GM18517 (cell line): Measurements from ENCODE around the gene GSTM2.
"Not testable (repeated sequence)": the region's sequence is repeated elsewhere in the genome, so short reads cannot be mapped to it uniquely, and the experiment has no call there.

ENCODE experiments used
- ATAC-seq: cut with Tn5 transposase; IDR thresholded peaks from one replicate; pipeline ENCODE4 v1.9.1; 2021; ENCODE audit warnings: mild to moderate bottlenecking, moderate library complexity; ENCODE audit not compliant: unreplicated experiment

GSTM2 gene

DNA sequence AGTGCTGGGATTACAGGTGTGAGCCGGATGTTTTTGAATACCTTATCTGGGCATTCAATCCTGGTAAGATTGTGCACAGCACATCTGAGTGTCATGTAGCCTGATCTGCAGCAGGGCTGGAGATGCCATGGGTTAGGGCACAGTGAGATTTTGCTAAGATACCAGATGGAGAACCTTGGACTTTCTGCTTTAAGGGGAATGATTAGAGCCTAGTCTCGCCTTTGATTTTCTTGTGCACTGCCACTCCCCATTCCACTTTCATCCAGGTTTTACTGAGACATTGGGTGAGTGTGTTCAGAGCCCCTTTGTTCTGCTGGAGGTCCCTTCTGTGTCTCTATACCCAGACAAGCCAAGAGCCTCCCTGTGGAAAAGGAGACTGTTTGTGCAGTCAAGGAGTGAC, 6.0 kb downstream of the GSTM2 start:
- not testable (repeated sequence) for ATAC-seq

GRCh38 chr1:109676683-109677381, 9.0 kb downstream of the GSTM2 start:
- ATAC-seq: not testable (repeated sequence)

DNA sequence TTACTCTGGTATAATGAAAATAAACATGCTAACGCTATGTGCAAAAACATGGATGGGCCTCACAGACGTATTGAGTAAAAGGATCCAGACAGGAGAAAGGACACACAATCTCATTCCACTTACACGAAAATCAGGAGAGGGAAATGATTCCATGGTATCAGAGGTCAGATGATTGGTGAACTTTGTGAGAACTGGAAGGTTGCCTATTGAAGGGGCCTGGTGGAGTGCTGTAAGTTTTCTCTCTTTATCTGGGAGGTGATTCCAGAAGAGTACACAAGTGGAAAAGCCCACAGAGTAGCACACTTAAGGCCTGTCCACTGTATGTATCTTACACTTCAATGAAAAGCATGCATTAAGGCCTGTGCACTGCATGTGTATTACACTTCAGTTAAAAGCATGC, 9.6 kb downstream of the GSTM2 start:
- ATAC-seq: no peak

DNA sequence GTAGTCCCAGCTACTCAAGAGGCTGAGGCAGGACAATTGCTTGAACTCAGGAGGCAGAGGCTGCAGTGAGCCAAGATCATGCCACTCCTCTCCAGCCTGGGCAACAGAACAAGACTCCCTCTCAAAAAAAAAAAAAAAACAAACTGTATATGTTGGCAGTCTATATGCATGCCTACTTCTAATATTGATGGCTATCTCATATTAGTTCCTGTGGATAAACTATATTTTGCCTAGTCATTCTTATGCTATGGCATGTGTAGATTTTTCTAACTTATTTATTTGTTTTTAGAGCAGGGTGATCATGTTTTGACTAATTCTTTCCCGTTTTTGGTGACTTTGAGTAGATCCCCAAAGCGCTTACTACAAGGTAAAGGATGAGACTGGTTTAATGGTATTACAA, 10.8 kb downstream of the GSTM2 start:
- not testable (repeated sequence) for ATAC-seq

DNA sequence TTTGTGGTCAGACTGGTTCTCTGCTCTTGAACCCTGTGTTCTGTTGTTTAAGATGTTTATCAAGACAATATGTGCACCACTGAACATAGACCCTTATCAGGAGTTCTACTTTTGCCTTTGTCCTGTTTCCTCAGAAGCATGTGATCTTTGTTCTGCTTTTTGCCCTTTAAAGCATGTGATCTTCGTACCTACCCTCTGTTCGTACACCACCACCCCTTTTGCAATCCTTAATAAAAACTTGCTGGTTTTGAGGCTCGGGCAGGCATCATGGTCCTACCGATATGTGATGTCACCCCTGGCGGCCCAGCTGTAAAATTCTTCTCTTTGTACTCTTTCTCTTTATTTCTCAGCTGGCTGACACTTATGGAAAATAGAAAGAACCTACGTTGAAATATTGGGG, 16.9 kb downstream of the GSTM2 start:
- ATAC-seq: not testable (repeated sequence)

DNA sequence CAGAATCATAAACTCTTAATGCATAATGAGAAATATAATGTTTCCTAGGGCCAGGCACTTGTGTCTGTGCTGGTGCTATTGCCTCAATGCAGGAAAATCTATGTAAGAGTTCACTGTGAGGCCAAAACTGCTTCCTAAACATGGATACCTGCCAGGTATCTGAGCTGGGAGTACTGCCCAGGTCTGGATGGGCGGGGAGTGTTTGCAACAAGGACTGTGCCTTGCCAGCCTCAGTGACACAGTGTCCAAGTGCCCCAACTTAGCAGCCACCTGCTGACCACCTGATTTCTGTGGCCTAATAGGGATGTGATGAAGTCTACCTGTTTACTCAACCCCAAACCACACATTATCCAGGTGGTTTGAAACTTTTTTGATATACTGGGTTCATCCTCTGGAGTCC, 17.5 kb downstream of the GSTM2 start:
- ATAC-seq: not testable (repeated sequence)

DNA sequence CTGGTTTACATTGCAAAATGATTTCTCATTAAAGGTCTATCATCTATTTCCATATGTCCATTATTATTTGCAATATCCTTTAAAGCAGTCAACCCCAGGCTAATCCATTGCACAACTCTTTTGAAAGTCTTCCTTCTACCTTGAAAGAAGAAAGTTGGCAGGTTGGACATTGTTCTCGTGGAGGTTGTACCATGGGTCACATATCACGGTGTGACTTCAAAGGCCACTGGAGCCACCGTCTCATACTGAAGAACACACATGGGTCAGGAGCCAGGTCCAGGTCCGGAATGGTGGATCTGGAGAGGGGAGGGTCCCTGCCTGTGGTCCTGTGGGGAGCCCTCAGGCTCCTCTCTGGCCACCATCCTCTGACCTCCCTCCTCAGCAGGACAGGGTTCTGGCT, 18.0 kb downstream of the GSTM2 start:
- ATAC-seq: not testable (repeated sequence)

DNA sequence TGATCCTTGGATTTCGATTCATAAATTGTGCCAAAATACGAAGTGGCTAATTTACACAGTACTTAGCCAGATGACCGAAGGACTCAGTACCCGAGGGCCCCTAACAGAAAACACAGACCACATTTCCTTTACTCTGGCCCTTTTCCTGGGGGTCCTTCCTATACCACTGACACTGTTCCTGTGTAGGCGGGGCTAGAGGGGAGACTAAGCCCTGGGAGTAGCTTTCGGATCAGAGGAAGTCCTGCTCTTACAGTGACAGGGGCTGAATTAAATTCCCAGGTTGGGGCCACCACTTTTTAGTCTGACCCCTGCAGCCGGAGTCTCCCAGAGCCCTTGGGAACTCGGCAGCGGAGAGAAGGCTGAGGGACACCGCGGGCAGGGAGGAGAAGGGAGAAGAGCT, 19.3 kb downstream of the GSTM2 start:
- ATAC-seq: not testable (repeated sequence)

GRCh38 chr1:109687641-109688499, 20.0 kb downstream of the GSTM2 start, which contains the start of gene GSTM1:
Gene GSTM1 (plus strand): TSS chr1:109687817. CDS start chr1:109687874, 57 bp downstream.
- peak; percentile 94 for ATAC-seq

DNA sequence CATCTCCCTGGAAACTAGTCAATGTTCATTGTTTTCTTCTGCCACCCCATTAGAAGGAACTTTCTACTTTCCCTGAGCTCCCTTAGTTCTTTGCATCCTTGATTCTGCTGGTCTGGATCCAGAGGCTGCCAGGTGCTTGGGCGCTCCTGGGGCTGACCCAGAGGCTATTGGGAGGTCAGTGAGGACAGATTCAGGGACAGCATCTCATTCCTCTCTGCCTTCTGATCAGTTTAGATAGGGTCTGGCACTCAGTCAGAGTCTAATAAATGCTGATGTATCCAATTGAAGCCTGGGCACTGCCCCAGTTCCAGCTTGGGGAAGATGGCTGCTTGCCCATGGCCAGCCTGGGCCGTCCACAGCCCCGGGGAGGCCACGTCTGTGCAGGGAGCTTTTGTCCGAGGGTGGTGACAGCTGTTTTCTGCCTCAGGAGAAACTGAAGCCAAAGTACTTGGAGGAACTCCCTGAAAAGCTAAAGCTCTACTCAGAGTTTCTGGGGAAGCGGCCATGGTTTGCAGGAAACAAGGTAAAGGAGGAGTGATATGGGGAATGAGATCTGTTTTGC, 22.1 kb downstream of the GSTM2 start:
- no peak for ATAC-seq

DNA sequence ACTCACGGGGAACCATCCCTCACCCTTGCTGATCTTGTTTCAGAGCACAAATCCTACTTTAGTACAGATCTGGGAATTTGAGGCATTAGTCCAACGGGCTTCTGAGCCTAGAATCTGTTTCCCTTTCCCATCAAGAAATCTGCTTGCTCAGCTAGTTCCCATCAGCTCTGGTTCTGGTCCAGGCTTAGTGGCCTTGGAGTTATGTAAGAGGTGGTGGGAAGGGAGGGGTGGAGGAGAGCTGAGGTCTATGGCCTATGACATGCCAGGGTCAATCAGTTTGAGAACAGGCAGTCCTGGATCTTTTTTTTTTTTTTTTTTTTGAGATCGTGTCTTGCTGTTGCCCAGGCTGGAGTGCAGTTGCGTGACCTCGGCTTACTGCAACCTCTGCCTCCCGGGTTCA, 23.9 kb downstream of the GSTM2 start:
- ATAC-seq: no peak

- not testable (repeated sequence) for ATAC-seq
Measured at GRCh38 chr1:109694400-109694799, 26.5 kb downstream of the GSTM2 start.

DNA sequence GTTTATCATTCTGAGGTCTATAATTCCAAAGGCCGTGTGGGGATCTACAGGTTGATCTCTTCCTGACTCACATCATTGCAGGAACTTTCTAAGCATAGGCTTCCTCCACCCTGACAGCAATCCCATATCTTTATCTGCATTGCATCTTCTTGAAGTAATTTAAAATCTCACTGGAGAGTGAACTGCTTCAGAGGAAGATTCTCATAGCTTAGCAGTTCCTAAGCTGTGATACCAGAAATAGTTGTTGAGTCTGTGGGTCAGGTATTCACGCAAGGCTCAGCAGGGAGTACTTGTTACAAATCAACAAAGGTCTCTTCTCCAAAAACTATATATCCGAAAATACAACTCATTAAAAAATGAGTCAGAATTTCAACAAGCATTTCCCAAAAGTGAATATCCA, 27.3 kb downstream of the GSTM2 start:
- not testable (repeated sequence) for ATAC-seq

DNA sequence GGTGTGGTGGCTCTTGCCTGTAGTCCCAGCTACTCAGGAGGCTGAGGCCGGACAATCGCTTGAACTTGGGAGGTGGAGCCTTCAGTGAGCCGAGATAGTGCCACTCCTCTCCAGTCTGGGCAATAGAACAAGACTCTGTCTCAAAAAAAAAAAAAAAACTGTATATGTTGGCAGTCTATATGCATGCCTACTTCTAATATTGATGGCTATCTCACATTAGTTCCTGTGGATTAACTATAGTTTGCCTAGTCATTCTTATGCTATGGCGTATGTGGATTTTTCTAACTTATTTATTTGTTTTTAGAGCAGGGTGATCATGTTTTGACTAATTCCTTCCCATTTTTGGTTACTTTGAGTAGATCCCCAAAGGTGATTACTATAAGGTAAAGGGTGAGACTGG, 29.2 kb downstream of the GSTM2 start:
- no peak for ATAC-seq

DNA sequence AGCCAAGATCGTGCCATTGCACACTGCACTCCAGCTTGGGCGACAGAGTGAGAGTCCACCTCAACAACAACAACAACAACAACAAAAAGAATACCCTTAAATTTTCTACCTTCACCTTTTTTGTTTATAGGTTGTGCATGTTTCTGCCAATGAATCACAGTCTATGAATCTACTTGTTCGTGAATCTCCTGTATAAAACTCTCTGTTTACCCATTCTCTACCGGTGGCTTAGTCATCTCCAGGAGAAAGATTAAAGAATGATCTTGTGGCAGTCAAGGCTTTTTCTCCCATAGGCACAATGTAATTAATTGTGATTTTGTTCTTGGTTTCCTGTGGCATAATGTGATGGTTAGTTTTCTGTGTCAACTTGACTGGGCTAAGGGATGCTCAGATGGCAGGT, 30.0 kb downstream of the GSTM2 start:
- not testable (repeated sequence) for ATAC-seq

GRCh38 chr1:109702940-109703339, 35.1 kb downstream of the GSTM2 start:
- not testable (repeated sequence) for ATAC-seq

DNA sequence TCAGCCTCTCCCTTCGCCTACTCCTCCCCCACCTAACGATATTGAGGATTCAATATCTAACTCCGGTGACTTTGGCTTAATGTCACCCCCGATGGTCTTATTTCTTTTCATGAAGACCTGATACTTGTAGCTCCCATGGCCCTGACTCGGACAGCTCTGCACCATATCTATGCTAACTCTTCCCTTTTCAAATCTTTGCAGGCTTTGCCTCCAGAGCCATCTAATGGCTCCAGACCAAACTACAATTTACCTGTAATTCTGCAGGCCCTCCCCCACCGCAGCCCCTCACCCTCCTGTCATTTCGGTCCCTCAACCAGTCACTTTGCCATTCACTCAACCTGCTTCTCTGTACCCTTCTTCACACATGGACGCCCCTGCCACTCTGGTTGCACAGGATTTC, 36.3 kb downstream of the GSTM2 start:
- no peak for ATAC-seq

DNA sequence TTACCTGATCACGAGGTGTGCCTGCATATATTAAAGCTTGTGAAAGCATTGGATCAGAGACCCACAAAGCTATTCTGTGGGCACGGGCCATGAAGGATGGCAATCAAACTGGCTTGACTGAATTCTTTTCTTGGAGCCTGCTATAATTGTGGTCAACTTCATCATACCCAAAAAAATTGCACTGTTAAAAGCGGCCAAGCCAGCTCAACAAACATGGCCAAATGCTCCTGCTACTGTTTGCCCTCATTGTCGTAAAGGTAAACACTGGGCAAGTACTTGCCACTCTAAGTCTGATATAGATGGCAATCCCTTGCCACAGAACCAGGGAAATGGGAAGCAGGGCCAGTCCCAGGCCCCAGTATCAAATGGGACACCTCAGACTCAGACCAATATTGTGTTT, 37.6 kb downstream of the GSTM2 start:
- no peak for ATAC-seq

GRCh38 chr1:109708949-109709348, 41.1 kb downstream of the GSTM2 start:
- ATAC-seq: not testable (repeated sequence)

- not testable (repeated sequence) for ATAC-seq
Measured at GRCh38 chr1:109709822-109710221, 42.0 kb downstream of the GSTM2 start.

GRCh38 chr1:109711593-109712320, 43.9 kb downstream of the GSTM2 start, which contains the start of gene GSTM5:
Gene GSTM5 (plus strand): TSS chr1:109712251. CDS start chr1:109712313, 62 bp downstream.
- not testable (repeated sequence) for ATAC-seq
